ENCODE results near the gene PIP5KL1.

DNA sequence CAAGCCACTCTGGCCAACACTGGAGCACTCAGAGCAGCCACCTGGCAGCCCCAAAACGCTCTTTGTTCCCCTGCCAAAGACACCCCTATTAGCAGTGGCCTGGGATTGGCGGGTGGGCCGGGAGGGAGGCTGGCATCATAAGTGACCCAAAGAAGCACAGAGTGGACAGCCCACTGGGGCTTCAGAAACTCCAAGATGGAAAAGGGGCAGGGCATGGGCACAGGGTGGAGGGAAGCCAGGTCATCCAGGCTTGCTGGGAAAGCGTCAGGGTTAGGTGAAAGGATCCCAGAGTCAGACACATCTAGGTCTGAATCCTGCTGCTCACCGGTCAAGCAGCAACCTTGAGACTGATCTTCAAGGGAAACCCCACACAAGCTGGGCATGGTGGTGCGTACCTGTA lies 35.4 kb upstream of the PIP5KL1 start:
- TF ChIP-seq EZH2 (IDR thresholded peaks at IDR 0.05; ENCODE audit: borderline replicate concordance, low read depth, low read length, poor library complexity, severe bottlenecking): no peak
- TF ChIP-seq, protein P1, sequence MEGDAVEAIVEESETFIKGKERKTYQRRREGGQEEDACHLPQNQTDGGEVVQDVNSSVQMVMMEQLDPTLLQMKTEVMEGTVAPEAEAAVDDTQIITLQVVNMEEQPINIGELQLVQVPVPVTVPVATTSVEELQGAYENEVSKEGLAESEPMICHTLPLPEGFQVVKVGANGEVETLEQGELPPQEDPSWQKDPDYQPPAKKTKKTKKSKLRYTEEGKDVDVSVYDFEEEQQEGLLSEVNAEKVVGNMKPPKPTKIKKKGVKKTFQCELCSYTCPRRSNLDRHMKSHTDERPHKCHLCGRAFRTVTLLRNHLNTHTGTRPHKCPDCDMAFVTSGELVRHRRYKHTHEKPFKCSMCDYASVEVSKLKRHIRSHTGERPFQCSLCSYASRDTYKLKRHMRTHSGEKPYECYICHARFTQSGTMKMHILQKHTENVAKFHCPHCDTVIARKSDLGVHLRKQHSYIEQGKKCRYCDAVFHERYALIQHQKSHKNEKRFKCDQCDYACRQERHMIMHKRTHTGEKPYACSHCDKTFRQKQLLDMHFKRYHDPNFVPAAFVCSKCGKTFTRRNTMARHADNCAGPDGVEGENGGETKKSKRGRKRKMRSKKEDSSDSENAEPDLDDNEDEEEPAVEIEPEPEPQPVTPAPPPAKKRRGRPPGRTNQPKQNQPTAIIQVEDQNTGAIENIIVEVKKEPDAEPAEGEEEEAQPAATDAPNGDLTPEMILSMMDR (conservative IDR thresholded peaks at IDR 0.05; ENCODE audit: low read depth, low read length): no peak

Measured in A673 (cell line).